COLO829 (cell line): Measurements from ENCODE around the gene AP1B1.
A peak's percentile ranks its signal among the peaks of the same experiment; 100 is the strongest.
"Not testable (repeated sequence)": the region's sequence is repeated elsewhere in the genome, so short reads cannot be mapped to it uniquely, and the experiment has no call there.

Experiments used
- DNase-seq: peaks from one replicate; pipeline ENCODE4 v3.0.0; 2012; ENCODE audit warnings: low spot score

Gene AP1B1

GRCh38 chr22:29387921-29388758 lies at the start of gene AP1B1:
Gene AP1B1, minus strand, starts transcription at chr22:29388570. Its CDS starts 21,327 bp downstream, at chr22:29367243.
- DNase-seq = peak; percentile 98

GRCh38 chr22:29435236-29436136 lies 47.1 kb upstream of the AP1B1 start:
- no peak for DNase-seq

GRCh38 chr22:29434288-29434687 lies 45.9 kb upstream of the AP1B1 start:
- no peak for DNase-seq

- DNase-seq = no peak
Measured at GRCh38 chr22:29433856-29434255, 45.5 kb upstream of the AP1B1 start.

- DNase-seq = no peak
Measured at GRCh38 chr22:29431986-29432385, 43.6 kb upstream of the AP1B1 start.

- DNase-seq = no peak
Measured at GRCh38 chr22:29427176-29427760, 38.9 kb upstream of the AP1B1 start.

GRCh38 chr22:29426476-29426875 lies 38.1 kb upstream of the AP1B1 start:
- no peak for DNase-seq

GRCh38 chr22:29418704-29419103 lies 30.3 kb upstream of the AP1B1 start:
- not testable (repeated sequence) for DNase-seq

- DNase-seq = not testable (repeated sequence)
Measured at GRCh38 chr22:29414951-29415591, 26.7 kb upstream of the AP1B1 start.

- DNase-seq = not testable (repeated sequence)
Measured at GRCh38 chr22:29412772-29413171, 24.4 kb upstream of the AP1B1 start.

- not testable (repeated sequence) for DNase-seq
Measured at GRCh38 chr22:29411569-29412211, 23.3 kb upstream of the AP1B1 start.

- no peak for DNase-seq
Measured at GRCh38 chr22:29408940-29409339, 20.6 kb upstream of the AP1B1 start.

- DNase-seq = not testable (repeated sequence)
Measured at GRCh38 chr22:29401538-29401937, 13.2 kb upstream of the AP1B1 start.

- no peak for DNase-seq
Measured at GRCh38 chr22:29400576-29400975, 12.2 kb upstream of the AP1B1 start.

GRCh38 chr22:29397791-29398190 lies 9.4 kb upstream of the AP1B1 start:
- DNase-seq = no peak

GRCh38 chr22:29396126-29396525 lies 7.8 kb upstream of the AP1B1 start:
- no peak for DNase-seq

GRCh38 chr22:29394931-29395581 lies 6.7 kb upstream of the AP1B1 start:
- DNase-seq = peak; percentile 85

- no peak for DNase-seq
Measured at GRCh38 chr22:29393019-29393608, 4.7 kb upstream of the AP1B1 start.

GRCh38 chr22:29391546-29391945 lies 3.2 kb upstream of the AP1B1 start:
- DNase-seq = no peak

GRCh38 chr22:29390270-29390669 lies 1.9 kb upstream of the AP1B1 start:
- no peak for DNase-seq

- no peak for DNase-seq
Measured at GRCh38 chr22:29388759-29389090, 355 bp upstream of the AP1B1 start.
